ENCODE data around the gene METTL16.
"Not testable (repeated sequence)": the region's sequence is repeated elsewhere in the genome, so short reads cannot be mapped to it uniquely, and the experiment has no call there.

METTL16 gene

DNA sequence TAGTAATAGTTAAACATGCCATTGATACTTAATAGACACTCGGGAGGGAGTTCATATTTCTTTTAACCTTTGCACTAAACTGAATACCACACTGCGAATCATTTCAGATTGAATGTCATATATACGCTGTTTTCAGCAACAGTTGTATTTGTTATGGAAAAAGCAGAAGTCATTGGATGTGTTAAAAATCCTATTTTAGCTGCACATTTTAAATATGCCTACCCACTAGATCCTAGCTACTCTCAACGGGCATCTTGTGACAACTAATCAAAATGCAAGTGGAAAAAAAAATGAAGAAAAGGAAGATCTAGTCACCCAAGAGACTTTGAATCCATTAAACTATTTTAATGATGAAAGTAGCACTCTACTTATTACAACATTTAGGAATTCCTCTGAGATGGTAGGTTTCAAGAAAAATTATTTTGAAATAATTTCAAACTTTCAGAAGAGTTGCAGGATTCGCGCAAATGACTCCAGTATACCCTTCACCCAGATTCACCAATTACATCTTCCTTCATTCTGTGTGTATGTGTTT, 59.4 kb downstream of the METTL16 start:
- DNase-seq (ENCODE audit: low read depth): no peak
- H3K4me3 ChIP-seq (ENCODE audit: control insufficient read depth, low read depth, low read length): no peak overlapping the region
- TF ChIP-seq, protein P1, sequence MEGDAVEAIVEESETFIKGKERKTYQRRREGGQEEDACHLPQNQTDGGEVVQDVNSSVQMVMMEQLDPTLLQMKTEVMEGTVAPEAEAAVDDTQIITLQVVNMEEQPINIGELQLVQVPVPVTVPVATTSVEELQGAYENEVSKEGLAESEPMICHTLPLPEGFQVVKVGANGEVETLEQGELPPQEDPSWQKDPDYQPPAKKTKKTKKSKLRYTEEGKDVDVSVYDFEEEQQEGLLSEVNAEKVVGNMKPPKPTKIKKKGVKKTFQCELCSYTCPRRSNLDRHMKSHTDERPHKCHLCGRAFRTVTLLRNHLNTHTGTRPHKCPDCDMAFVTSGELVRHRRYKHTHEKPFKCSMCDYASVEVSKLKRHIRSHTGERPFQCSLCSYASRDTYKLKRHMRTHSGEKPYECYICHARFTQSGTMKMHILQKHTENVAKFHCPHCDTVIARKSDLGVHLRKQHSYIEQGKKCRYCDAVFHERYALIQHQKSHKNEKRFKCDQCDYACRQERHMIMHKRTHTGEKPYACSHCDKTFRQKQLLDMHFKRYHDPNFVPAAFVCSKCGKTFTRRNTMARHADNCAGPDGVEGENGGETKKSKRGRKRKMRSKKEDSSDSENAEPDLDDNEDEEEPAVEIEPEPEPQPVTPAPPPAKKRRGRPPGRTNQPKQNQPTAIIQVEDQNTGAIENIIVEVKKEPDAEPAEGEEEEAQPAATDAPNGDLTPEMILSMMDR (IDR thresholded peaks at IDR 0.05; ENCODE audit: control insufficient read depth, insufficient read depth, low read depth, low read length, missing control alignments): no peak

DNA sequence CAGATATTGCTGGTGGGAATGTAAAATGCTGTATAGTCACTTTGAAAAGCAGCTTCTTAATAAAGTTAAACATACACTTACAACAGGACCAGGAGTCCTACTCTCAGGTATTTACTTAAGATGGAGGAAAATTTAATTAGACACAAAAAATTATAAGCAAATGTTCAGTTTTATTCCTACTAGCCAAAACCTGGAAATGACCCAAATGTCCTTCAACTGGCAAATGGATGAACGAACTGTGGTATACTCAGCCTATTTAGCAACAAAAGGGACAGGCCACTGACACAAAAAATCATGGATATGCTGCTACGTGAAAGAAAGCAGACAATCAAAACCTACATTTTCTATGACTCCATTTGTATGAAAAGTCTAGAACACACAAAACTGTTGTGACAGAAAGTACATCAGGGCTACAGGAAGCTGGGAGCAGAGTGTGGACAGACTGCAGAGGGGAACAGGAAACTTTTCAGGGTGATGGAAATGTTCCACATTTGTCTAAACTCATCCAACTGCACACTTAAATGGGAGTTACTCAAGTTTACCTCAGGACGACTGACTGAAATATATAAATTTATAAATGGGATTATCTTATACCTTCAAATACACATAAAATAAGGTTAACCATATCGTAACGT, 61.6 kb downstream of the METTL16 start:
- DNase-seq (ENCODE audit: low read depth): no peak
- TF ChIP-seq, protein P1 (IDR thresholded peaks at IDR 0.05; ENCODE audit: control insufficient read depth, insufficient read depth, low read depth, low read length, missing control alignments): no peak
- H3K4me3 ChIP-seq (ENCODE audit: control insufficient read depth, low read depth, low read length): no peak overlapping the region

DNA sequence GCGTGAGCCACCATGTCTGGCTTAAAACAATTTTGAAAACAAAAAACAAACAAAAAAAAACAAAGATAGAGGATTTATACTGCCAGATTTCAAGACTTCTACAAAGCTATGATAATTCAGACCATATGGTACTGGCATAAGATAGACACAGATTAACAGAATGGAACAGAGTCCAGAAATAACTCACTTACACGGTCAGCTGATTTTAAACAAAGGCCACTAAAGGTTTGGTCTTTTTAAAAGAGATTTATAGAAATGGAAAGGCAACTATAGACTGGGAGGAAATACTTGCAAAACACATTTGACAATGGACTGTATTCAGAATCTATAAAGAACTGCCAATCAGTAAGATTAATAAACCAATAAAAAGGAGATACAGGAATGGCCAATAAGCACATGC, 62.2 kb downstream of the METTL16 start:
- TF ChIP-seq, protein P1 (IDR thresholded peaks at IDR 0.05; ENCODE audit: control insufficient read depth, insufficient read depth, low read depth, low read length, missing control alignments): no peak
- peak; percentile 5 for DNase-seq (ENCODE audit: low read depth)
- no peak overlapping the region for H3K4me3 ChIP-seq (ENCODE audit: control insufficient read depth, low read depth, low read length)

DNA sequence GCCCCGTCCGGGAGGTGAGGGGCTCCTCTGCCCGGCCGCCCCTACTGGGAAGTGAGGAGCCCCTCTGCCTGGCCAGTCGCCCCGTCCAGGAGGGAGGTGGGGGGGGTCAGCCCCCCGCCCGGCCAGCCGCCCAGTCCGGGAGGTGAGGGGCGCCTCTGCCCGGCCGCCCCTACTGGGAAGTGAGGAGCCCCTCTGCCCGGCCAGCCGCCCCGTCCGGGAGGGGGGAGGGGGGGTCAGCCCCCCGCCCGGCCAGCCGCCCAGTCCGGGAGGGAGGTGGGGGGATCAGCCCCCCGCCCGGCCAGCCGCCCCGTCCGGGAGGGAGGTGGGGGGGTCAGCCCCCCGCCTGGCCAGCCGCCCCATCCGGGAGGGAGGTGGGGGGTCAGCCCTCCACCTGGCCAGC, 64.2 kb downstream of the METTL16 start:
- not testable (repeated sequence) for H3K4me3 ChIP-seq (ENCODE audit: control insufficient read depth, low read depth, low read length); DNase-seq (ENCODE audit: low read depth)

DNA sequence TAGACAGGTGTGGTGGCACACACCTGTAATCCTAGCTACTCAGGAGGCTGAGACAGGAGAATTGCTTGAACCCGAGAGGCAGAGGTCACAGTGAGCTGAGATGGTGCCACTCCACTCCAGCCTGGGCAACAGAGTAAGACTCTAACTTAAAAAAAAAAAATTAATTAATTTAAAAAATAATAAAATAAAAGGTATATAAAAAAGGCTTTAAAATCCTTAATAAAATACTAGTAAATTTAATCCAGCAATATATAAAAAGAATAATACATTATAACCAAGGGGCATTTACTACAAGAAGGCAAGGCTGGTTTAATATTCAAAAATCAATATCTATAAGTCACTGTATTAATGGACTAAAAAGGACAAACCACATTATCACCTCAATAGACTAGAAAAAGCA, 66.0 kb downstream of the METTL16 start:
- no peak for DNase-seq (ENCODE audit: low read depth)
- TF ChIP-seq, protein P1 (IDR thresholded peaks at IDR 0.05; ENCODE audit: control insufficient read depth, insufficient read depth, low read depth, low read length, missing control alignments): no peak
- no peak overlapping the region for H3K4me3 ChIP-seq (ENCODE audit: control insufficient read depth, low read depth, low read length)

DNA sequence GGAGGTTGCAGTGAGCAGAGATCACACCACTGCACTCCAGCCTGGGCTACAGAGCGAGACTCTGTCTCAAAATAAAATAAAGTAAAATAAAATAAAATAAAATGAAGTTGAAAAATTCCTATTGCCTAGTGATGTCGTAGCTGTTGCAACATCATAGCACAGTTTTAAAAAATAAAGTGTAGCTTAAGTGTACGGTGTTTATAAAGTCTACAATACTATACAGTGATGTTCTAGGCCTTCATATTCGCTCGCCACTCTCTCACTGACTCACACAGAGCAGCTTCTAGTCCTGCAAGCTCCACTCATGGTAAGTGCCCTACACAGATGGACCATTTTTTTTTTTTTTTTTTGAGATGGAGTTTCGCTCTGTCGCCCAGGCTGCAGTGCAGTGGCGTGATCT, 67.3 kb downstream of the METTL16 start:
- no peak for DNase-seq (ENCODE audit: low read depth)
- TF ChIP-seq, protein P1 (IDR thresholded peaks at IDR 0.05; ENCODE audit: control insufficient read depth, insufficient read depth, low read depth, low read length, missing control alignments): no peak
- no peak overlapping the region for H3K4me3 ChIP-seq (ENCODE audit: control insufficient read depth, low read depth, low read length)

DNA sequence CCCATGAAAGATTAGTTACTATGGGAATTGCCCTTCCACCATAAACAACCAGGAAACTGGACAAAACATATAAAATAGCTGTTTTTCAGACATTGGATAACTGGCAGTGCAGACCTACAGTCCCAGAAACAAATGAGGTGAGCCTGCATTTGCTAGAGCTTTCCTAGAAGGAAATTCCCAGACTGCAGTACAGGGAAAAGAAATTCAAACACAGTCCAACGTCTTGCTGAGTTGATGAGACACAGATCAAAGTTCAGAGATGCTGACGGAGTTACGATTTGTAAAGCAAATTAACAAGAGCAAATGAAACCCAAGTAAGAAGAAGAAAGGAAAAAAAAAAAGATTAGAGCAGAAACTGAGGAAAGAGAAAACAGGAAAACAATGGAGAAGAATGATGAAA, 69.5 kb downstream of the METTL16 start:
- TF ChIP-seq, protein P1 (IDR thresholded peaks at IDR 0.05; ENCODE audit: control insufficient read depth, insufficient read depth, low read depth, low read length, missing control alignments): no peak
- no peak for DNase-seq (ENCODE audit: low read depth)
- H3K4me3 ChIP-seq (ENCODE audit: control insufficient read depth, low read depth, low read length): no peak overlapping the region

Data from AG09309 (cell line).